ACC112 (cell line): Measurements from ENCODE around the gene CYP2W1.

Experiments
- H2AFZ ChIP-seq: fragments of 200-600 bp; sonication (generic); one replicate; pipeline ENCODE4 v1.6.0; 2017; ENCODE audit warnings: antibody characterized with exemption, low read length; ENCODE audit not compliant: unreplicated experiment
- H3K27ac ChIP-seq: fragments of 200-600 bp; sonication (generic); 2 replicates; pipeline ENCODE4 v1.5.1; 2014; ENCODE audit warnings: low read depth, mild to moderate bottlenecking, antibody characterized with exemption, low read length, moderate library complexity
- H3K27me3 ChIP-seq: fragments of 200-600 bp; sonication (generic); 2 replicates; pipeline ENCODE4 v1.6.1; 2014; ENCODE audit warnings: mild to moderate bottlenecking, antibody characterized with exemption, low read length, moderate library complexity, mixed read lengths; ENCODE audit not compliant: insufficient read depth
- H3K36me3 ChIP-seq: fragments of 200-600 bp; sonication (generic); 2 replicates; pipeline ENCODE4 v1.6.1; 2016; ENCODE audit warnings: mild to moderate bottlenecking, antibody characterized with exemption, low read length, moderate library complexity, mixed read lengths; ENCODE audit not compliant: insufficient read depth
- H3K4me1 ChIP-seq: fragments of 200-600 bp; sonication (generic); one replicate; pipeline ENCODE4 v1.6.1; 2016; ENCODE audit warnings: low read length, mixed read lengths; ENCODE audit not compliant: insufficient read depth, unreplicated experiment, control insufficient read depth
- H3K4me3 ChIP-seq: fragments of 200-600 bp; sonication (generic); 2 replicates; pipeline ENCODE4 v1.5.1; 2014; ENCODE audit warnings: mild to moderate bottlenecking, low read depth, low read length
- H3K79me2 ChIP-seq: fragments of 200-600 bp; sonication (generic); one replicate; pipeline ENCODE4 v1.6.0; 2016; ENCODE audit warnings: low read length; ENCODE audit not compliant: control insufficient read depth, unreplicated experiment, insufficient read depth

CYP2W1 gene

GRCh38 chr7:1014681-1015080, 31.7 kb downstream of the CYP2W1 start:
- H3K79me2 ChIP-seq = peaks cover 3% of the 10 kb centered on the region
- no peak overlapping the region for H3K4me3 ChIP-seq
- no peak overlapping the region for H2AFZ ChIP-seq
- H3K27ac ChIP-seq = no peak overlapping the region
- H3K4me1 ChIP-seq = no peaks in the 10 kb centered on the region
- no peaks in the 10 kb centered on the region for H3K27me3 ChIP-seq
- H3K36me3 ChIP-seq = no peaks in the 10 kb centered on the region

DNA sequence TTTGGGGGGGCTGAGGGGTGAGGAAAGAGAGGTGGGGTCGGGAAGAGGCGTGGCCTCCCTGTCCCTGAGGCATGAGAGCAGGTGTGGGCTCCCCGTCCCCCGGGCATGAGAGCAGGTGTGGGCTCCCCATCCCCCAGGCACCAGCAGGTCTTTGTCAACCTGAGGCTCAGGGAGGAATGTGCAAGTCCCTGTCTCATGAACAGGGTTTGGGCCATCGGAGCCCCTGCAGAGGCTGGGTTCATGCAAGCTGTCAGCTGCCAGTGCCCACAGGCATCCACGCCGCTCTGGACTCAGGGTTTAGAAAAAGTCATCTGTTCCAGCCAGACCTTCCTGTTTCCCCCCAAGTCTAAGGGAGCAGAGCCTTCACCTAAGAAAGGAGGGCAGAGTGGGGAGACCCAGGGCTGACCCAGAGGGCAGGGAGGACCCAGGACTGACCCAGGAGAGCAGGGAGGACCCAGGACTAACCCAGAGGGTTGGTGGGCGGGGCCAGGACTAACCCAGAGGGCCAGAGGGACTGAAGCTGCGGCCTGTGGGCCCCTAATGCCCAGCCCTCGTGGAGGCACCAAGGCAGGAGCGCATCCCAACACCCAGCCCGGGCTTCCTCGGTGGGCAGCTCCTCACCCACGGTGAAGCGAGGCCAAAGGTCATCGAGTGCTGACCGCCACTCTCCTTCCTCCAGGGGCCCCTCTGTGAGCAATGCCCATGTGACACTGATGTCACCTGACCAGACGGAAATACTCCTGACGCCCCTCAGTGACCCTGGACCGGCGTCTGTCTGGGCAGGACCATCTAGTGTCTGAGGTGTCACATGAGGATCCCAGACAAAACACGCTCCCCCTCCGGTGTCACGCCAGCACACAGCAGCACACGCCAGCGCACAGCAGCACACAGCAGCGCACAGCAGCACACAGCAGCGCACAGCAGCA, 32.5 kb downstream of the CYP2W1 start:
- H3K4me3 ChIP-seq = no peak overlapping the region
- H3K27ac ChIP-seq = no peak overlapping the region
- H3K79me2 ChIP-seq = peaks cover 3% of the 10 kb centered on the region
- no peaks in the 10 kb centered on the region for H3K27me3 ChIP-seq
- H3K4me1 ChIP-seq = no peaks in the 10 kb centered on the region
- H3K36me3 ChIP-seq = peaks cover 4% of the 10 kb centered on the region; the same call in 1 of the 2 replicates
- no peak overlapping the region for H2AFZ ChIP-seq

DNA sequence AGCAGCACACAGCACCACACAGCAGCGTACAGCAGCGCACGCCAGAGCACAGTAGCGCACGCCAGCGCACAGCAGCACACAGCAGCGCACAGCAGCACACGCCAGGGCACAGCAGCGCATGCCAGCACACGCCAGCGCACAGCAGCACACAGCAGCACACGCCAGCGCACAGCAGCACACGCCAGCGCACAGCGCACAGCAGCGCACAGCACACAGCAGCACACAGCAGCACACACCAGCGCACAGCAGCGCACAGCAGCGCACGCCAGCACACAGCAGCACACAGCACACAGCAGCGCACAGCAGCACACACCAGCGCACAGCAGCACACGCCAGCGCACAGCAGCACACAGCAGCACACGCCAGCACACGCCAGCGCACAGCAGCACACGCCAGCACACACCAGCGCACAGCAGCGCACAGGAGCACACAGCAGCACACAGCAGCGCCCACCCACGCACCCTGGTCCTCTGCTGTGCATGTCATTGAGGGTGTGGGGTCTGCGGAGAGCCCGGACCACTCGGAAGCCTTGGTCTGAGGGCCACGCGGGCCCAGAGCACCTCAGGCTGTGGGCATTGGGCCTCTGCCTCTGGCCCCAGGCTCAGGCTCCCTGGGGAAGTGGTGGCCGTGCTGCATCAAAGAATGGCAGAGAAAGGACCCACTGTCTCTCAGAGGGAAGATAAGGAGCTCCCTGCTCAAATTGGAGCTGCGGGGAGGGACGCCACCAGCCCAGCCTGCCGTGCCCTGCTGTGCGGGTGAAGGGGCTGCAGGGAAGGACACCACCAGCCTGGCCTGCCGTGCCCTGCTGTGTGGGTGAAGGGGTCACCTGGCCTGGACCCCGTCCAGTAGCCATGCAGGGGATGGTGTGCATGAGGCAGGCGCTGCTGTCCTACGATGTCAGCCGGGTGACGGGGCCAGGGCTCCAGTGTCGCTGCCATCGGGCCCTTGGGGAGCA, 33.9 kb downstream of the CYP2W1 start:
- Histone ChIP-seq H3K36me3 (peaks cover 17% of the 10 kb centered on the region; the same call in 1 of the 2 replicates), H3K27ac (no peak overlapping the region), H3K27me3 (no peaks in the 10 kb centered on the region), H3K4me1 (no peaks in the 10 kb centered on the region), H3K79me2 (peaks cover 7% of the 10 kb centered on the region), H3K4me3 (no peak overlapping the region), H2AFZ (no peak overlapping the region)

- Histone ChIP-seq H3K36me3 (peaks cover 26% of the 10 kb centered on the region; the same call in 1 of the 2 replicates), H2AFZ (no peak overlapping the region), H3K27me3 (no peaks in the 10 kb centered on the region), H3K27ac (no peak overlapping the region), H3K4me3 (no peak overlapping the region), H3K79me2 (peaks cover 7% of the 10 kb centered on the region), H3K4me1 (no peaks in the 10 kb centered on the region)
Observed at GRCh38 chr7:1017586-1018333, 34.8 kb downstream of the CYP2W1 start.

- peaks cover 26% of the 10 kb centered on the region; the same call in 1 of the 2 replicates for H3K36me3 ChIP-seq
- peaks cover 10% of the 10 kb centered on the region for H3K79me2 ChIP-seq
- H2AFZ ChIP-seq = no peak overlapping the region
- no peaks in the 10 kb centered on the region for H3K4me1 ChIP-seq
- H3K27ac ChIP-seq = no peak overlapping the region
- H3K4me3 ChIP-seq = no peak overlapping the region
- H3K27me3 ChIP-seq = no peaks in the 10 kb centered on the region
Observed at GRCh38 chr7:1018334-1018695, 35.3 kb downstream of the CYP2W1 start.

DNA sequence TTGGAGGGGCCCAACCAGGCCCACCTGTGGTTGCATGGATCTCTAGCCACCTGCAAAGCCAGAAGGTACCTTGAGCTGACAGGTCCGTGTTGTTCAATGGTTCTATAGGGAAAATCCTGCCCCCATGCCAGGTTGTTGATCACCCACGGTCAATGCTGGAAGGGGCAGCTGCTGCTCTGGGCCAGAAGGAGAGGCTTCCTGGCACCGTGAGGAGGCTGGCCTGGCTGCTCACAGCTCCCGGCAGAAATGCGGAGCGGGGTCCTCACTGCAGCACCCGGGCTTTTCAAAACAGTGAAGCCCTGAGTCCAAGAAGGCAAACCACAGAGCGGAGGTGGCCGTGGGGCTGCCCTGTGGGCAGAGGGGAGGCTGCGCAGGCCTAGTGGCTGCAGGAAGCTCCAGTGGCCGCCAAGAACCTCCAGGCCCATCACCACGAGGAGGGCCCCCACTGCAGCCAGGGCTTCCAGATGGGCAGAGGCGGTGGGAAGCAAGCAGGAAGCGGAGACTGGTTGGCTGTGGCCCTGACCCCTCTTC, 36.3 kb downstream of the CYP2W1 start:
- Histone ChIP-seq H3K4me1 (no peaks in the 10 kb centered on the region), H3K79me2 (peaks cover 10% of the 10 kb centered on the region), H2AFZ (no peak overlapping the region), H3K27me3 (no peaks in the 10 kb centered on the region), H3K4me3 (no peak overlapping the region), H3K36me3 (peaks cover 26% of the 10 kb centered on the region; the same call in 1 of the 2 replicates), H3K27ac (no peak overlapping the region)

GRCh38 chr7:1019789-1020610, 37.0 kb downstream of the CYP2W1 start:
- H2AFZ ChIP-seq = no peak overlapping the region
- no peak overlapping the region for H3K4me3 ChIP-seq
- H3K27ac ChIP-seq = no peak overlapping the region
- H3K4me1 ChIP-seq = no peaks in the 10 kb centered on the region
- peaks cover 26% of the 10 kb centered on the region; the same call in 1 of the 2 replicates for H3K36me3 ChIP-seq
- no peaks in the 10 kb centered on the region for H3K27me3 ChIP-seq
- peaks cover 13% of the 10 kb centered on the region for H3K79me2 ChIP-seq

GRCh38 chr7:1020849-1021251, 37.9 kb downstream of the CYP2W1 start:
- Histone ChIP-seq H3K36me3 (peaks cover 27% of the 10 kb centered on the region; the same call in 1 of the 2 replicates), H3K4me3 (no peak overlapping the region), H3K4me1 (no peaks in the 10 kb centered on the region), H3K27me3 (no peaks in the 10 kb centered on the region), H2AFZ (no peak overlapping the region), H3K79me2 (peaks cover 20% of the 10 kb centered on the region), H3K27ac (no peak overlapping the region)

DNA sequence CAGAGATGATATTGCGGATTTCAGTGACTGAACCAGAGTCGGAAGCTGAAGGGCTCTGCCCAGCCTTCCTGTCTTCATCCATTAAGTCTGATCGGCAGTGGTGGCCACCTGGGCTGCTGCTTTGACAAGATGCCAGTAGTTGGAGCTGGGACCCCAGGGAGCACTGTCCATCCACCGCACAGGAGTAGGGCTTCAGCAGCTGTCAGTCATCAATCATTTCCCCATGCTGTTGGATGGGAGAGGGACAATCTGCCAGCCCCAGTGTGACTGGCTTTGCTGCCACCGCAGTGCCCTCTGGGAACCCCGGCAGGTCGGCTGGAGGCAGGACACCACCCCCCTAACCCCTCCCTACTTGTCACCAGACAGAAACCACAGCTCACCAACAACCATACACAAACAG, 38.4 kb downstream of the CYP2W1 start:
- Histone ChIP-seq H3K36me3 (peaks cover 32% of the 10 kb centered on the region; the same call in 1 of the 2 replicates), H3K4me1 (no peaks in the 10 kb centered on the region), H3K27me3 (no peaks in the 10 kb centered on the region), H3K79me2 (peaks cover 25% of the 10 kb centered on the region), H3K27ac (no peak overlapping the region), H2AFZ (no peak overlapping the region), H3K4me3 (no peak overlapping the region)
